GM12891 (cell line): ENCODE results near the gene MRPL12.

Experiments used
- DNase-seq: peaks from one replicate; pipeline ENCODE4 v3.0.0; 2011; ENCODE audit warnings: low spot score; ENCODE audit not compliant: insufficient read length
- FAIRE-seq: peaks from 2 replicates; lab custom pipeline; 2011; peaks lifted over from hg19 to GRCh38; lab: Jason Lieb, UNC
- PAX5 ChIP-seq: IDR thresholded peaks from 2 replicates; pipeline ENCODE4 v1.6.1; 2011; ENCODE audit warnings: low read length, moderate library complexity, mild to moderate bottlenecking; ENCODE audit not compliant: insufficient read depth, severe bottlenecking
- POLR2A ChIP-seq: IDR thresholded peaks from 2 replicates; pipeline ENCODE4 v1.6.1; 2011; ENCODE audit warnings: low read depth, low read length, control low read depth
- POLR2AphosphoS5 ChIP-seq: IDR thresholded peaks from 2 replicates; pipeline ENCODE4 v1.6.1; 2011; ENCODE audit warnings: low read depth, low read length, control low read depth
- POU2F2 ChIP-seq: IDR thresholded peaks from 2 replicates; pipeline ENCODE4 v1.6.1; 2011; ENCODE audit warnings: low read depth, mild to moderate bottlenecking, control low read depth, low read length, moderate library complexity
- SPI1 ChIP-seq: IDR thresholded peaks from 2 replicates; pipeline ENCODE4 v1.6.1; 2011; ENCODE audit warnings: low read depth, low read length, control low read depth
- TAF1 ChIP-seq: IDR thresholded peaks from 2 replicates; pipeline ENCODE4 v1.6.1; 2011; ENCODE audit warnings: low read depth, low read length, control low read depth

MRPL12 gene

GRCh38 chr17:81707725-81708646, 4.8 kb downstream of the MRPL12 start:
- FAIRE-seq (no peak), DNase-seq (no peak)
- 0 out of 2 replicates have a peak, but pooled peaks have one; percentile 41 for TF ChIP-seq POLR2A
- no peak for TF ChIP-seq POU2F2

- FAIRE-seq = no peak
- DNase-seq = no peak
- TF ChIP-seq POLR2AphosphoS5 (peak; percentile 81), POU2F2 (no peak; the same call in 1 of the 2 replicates), POLR2A (peak; percentile 38; the same call in 1 of the 2 replicates), SPI1 (no peak)
These were observed 5.6 kb downstream of the MRPL12 start for GRCh38 chr17:81708739-81709185.

GRCh38 chr17:81710514-81711308, 7.5 kb downstream of the MRPL12 start:
- peak; percentile 28 for FAIRE-seq
- peak; percentile 10; the same call in 1 of the 2 replicates for TF ChIP-seq POLR2AphosphoS5
- no peak for TF ChIP-seq PAX5
- no peak for DNase-seq

GRCh38 chr17:81711814-81712467, 8.8 kb downstream of the MRPL12 start, which contains the start of gene SLC25A10:
Gene SLC25A10 (plus strand): TSS chr17:81712284. CDS start chr17:81712427, 143 bp downstream.
- FAIRE-seq = peak; percentile 71
- TF ChIP-seq TAF1 (0 out of 2 replicates have a peak, but pooled peaks have one; percentile 29), POLR2AphosphoS5 (no peak)

GRCh38 chr17:81712468-81713003, 9.4 kb downstream of the MRPL12 start:
- no peak for FAIRE-seq
- TF ChIP-seq POLR2AphosphoS5 (peak; percentile 46; the same call in 1 of the 2 replicates), TAF1 (no peak)
- DNase-seq = peak; percentile 53

More at GRCh38 chr17:81711814-81712467, 8.8 kb downstream of the MRPL12 start, which contains the start of gene SLC25A10:
- DNase-seq = peak; percentile 94

- FAIRE-seq = no peak
- TF ChIP-seq POU2F2 (no peak), TAF1 (no peak), SPI1 (no peak), PAX5 (no peak), POLR2AphosphoS5 (no peak; the same call in 1 of the 2 replicates)
- DNase-seq = no peak
These were observed 9.9 kb downstream of the MRPL12 start for GRCh38 chr17:81713004-81713555.

GRCh38 chr17:81713556-81714411, 10.6 kb downstream of the MRPL12 start:
- DNase-seq (no peak), FAIRE-seq (no peak)

GRCh38 chr17:81714412-81715106, 11.4 kb downstream of the MRPL12 start:
- TF ChIP-seq POU2F2 (no peak), POLR2A (no peak; the same call in 1 of the 2 replicates), TAF1 (no peak), PAX5 (no peak), SPI1 (no peak), POLR2AphosphoS5 (no peak)
- no peak for DNase-seq
- FAIRE-seq = no peak

More at GRCh38 chr17:81713556-81714411, 10.6 kb downstream of the MRPL12 start:
- TF ChIP-seq POLR2A (no peak), POLR2AphosphoS5 (no peak), TAF1 (no peak), PAX5 (no peak), POU2F2 (no peak), SPI1 (no peak)
